Common myeloid progenitor, CD34-positive (primary cell): Measurements from ENCODE around the gene DOK5.

Experiments used
- CTCF ChIA-PET: fragments of 350-600 bp; sonication (Branson Sonifier 250); formaldehyde crosslinking; loops from one replicate; lab custom pipeline; 2021; ENCODE audit warnings: antibody characterized with exemption; lab: Charles Lee
- POLR2A ChIA-PET: fragments of 350-600 bp; sonication (Branson Sonifier 250); formaldehyde crosslinking; loops from one replicate; lab custom pipeline; 2021; ENCODE audit warnings: antibody characterized with exemption; lab: Charles Lee
- DNase-seq, 3 donors: peaks; one replicate each; pipeline versions ENCODE4 v3.0.0 to v3.0.0-alpha.2; 2013
- H3K27ac ChIP-seq, 2 experiments: 1 replicate in 1 of 2; 2 replicates in 1 of 2; pipeline ENCODE4 v1.7.0; 2013; ENCODE audit warnings: inconsistent platforms in 2 of 2, low read length in 2 of 2, mild to moderate bottlenecking in 2 of 2, low read depth in 1 of 2, moderate library complexity in 1 of 2; ENCODE audit not compliant: severe bottlenecking in 2 of 2, insufficient read depth in 1 of 2, poor library complexity in 1 of 2
- H3K27me3 ChIP-seq, 5 experiments: replicated peaks in 2 of 5; 1 replicate in 3 of 5; 2 replicates in 2 of 5; pipeline versions ENCODE4 v1.6.1 to v1.7.0; 2013; ENCODE audit warnings: low read length in 4 of 5, mild to moderate bottlenecking in 2 of 5, moderate library complexity in 2 of 5, inconsistent platforms in 1 of 5; ENCODE audit not compliant: insufficient read depth in 5 of 5, control insufficient read depth in 4 of 5
- H3K36me3 ChIP-seq, 4 experiments: 1 replicate in 2 of 4; 2 replicates in 2 of 4; pipeline versions ENCODE4 v1.6.1 to v1.7.0; 2013; ENCODE audit warnings: low read length in 3 of 4, control low read depth in 1 of 4, mild to moderate bottlenecking in 1 of 4; ENCODE audit not compliant: control insufficient read depth in 4 of 4, insufficient read depth in 4 of 4
- H3K4me1 ChIP-seq, 4 experiments: 1 replicate in 3 of 4; 2 replicates in 1 of 4; pipeline versions ENCODE4 v1.6.1 to v1.7.1; 2013; ENCODE audit warnings: low read length in 3 of 4, mild to moderate bottlenecking in 3 of 4, control low read depth in 1 of 4, inconsistent platforms in 1 of 4, moderate library complexity in 1 of 4; ENCODE audit not compliant: control insufficient read depth in 4 of 4, insufficient read depth in 4 of 4; ENCODE audit errors: control extremely low read depth in 1 of 4
- H3K4me3 ChIP-seq, 7 experiments: 1 replicate in 4 of 7; 2 replicates in 3 of 7; pipeline versions ENCODE4 v1.5.1 to v1.7.0; 2013; ENCODE audit warnings: mild to moderate bottlenecking in 7 of 7, low read length in 6 of 7, moderate library complexity in 6 of 7, inconsistent platforms in 2 of 7, low read depth in 2 of 7, control low read depth in 1 of 7; ENCODE audit not compliant: insufficient read depth in 4 of 7, control insufficient read depth in 1 of 7; ENCODE audit errors: extremely low read depth in 1 of 7
- H3K9me3 ChIP-seq, 5 experiments: 1 replicate in 4 of 5; 2 replicates in 1 of 5; pipeline versions ENCODE4 v1.6.1 to v1.7.1; 2013; ENCODE audit warnings: low read length in 4 of 5, mild to moderate bottlenecking in 2 of 5, inconsistent platforms in 1 of 5, low read depth in 1 of 5, moderate library complexity in 1 of 5; ENCODE audit not compliant: control insufficient read depth in 4 of 5, insufficient read depth in 2 of 5; ENCODE audit errors: control extremely low read depth in 1 of 5
- WGBS: methylation state at CpG from one replicate; pipeline ENCODE4 v1.1.5; 2013; ENCODE audit not compliant: insufficient coverage; 5-methylcytosine and 5-hydroxymethylcytosine counted together

The DOK5 gene

DNA sequence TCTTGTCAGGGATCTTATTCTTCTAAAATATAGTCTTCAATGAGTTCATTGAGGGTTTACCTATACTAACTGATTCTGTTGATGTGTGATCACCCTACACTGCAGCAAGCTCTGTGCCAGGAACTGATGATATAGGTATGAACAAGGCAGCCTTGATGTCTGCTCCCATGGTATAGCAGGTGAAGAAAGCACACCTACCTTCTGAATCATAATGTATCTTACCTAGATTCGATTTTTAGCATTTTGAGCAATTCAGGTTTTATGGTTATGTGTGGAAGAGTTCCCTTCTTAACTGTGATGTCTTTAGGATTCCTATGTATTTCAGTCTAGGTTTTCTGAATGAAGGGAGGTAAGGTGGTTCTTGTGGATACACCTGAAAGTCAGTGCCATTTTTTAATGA lies 223.0 kb downstream of the DOK5 start:
- ChIA-PET POLR2A (no interaction called here), CTCF (interaction anchor here (1.8 kb wide), 1 partner anchor 18 kb away, joined by 4 read pairs; no protein-coding TSS in a partner anchor)
- no peaks in the 10 kb centered on the region for H3K9me3 ChIP-seq
- no peak overlapping the region for H3K4me3 ChIP-seq
- H3K27ac ChIP-seq, result no peak overlapping the region
- peaks cover 0 to 5% (median 0%) of the 10 kb centered on the region in 5 experiments for H3K27me3 ChIP-seq
- no peak for DNase-seq
- H3K4me1 ChIP-seq, result no peaks in the 10 kb centered on the region
- 100% methylated on average over 1 of the region's 1 CpG for WGBS
- no peaks in the 10 kb centered on the region for H3K36me3 ChIP-seq
